HG03135 (cell line): Measurements from ENCODE around the gene DNAH17.
"Not testable (repeated sequence)": the region's sequence is repeated elsewhere in the genome, so short reads cannot be mapped to it uniquely, and the experiment has no call there.

ENCODE experiments used
- ATAC-seq: cut with Tn5 transposase; IDR thresholded peaks from one replicate; pipeline ENCODE4 v1.9.1; 2021; ENCODE audit warnings: mild to moderate bottlenecking, moderate library complexity; ENCODE audit not compliant: unreplicated experiment

DNAH17 gene

DNA sequence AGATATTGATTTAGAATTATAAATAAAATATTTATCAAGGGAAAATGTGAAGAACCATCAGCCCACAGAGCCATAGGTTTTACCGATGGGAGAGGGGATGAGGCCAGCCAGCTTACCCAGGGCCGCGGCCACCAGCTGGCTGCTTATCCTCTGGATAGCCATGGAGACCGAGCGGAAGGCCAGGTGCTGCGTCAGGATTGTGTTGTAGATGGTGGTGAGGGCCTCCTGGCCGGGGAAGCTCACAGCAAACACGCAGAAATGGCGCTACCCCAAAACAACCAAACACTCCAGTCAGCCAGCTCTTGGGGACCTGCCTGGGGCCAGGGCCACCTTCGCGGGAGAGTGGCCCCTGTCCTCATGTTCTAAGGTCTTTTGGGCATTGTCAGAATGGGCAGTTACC lies 97.8 kb downstream of the DNAH17 start:
- no peak for ATAC-seq

DNA sequence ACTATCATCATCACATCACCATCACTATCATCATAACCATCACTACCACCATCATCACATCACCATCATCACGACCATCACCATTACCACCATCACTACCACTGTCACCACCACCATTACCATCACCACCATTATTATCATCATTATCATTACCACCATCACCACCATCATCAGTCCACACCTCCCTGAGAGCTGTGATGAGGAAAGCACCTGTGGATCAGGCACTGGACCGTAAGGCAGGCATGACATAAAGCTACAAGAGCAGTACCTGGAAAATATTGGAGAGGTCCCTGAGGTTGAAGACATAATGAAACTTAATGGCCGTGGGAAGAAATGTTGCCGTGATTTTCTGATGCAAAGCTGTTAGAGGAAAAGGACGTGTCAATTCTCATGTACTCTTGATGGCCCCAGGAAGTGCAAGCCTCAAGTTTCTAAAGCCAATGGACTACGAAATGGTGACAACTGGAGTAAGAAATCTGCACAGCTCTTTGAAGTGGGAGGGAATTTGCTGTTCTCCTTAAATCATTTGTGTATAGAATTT lies 98.4 kb downstream of the DNAH17 start:
- ATAC-seq: no peak

DNA sequence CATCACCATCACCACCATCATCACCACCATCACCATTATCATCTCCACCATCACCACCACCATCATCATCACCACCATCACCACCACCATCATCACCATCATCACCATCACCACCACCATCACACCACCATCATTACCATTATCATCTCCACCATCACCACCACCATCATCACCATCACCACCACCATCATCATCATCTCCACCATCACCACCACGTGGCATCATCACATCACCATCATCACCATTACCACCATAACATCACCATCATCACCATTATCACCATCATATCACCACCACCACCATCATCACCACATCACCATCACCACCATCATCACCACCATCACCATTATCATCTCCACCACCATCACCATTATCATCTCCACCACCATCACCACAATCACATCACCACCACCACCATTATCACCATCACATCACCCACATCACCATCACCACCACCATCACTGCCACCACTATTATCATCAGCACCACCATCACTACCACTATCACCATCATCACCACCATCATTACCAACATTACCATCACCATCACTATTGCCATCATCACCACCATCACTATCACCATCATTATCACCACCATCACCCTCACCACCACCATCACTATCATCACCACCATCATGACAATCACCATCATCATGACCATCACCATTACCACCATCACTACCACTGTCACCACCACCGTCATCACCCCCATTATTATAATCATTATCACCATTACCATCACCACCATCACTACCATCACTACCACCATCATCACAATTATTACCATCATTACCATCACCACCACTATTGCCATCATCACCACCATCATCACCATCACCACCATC lies 99.1 kb downstream of the DNAH17 start:
- ATAC-seq: no peak

DNA sequence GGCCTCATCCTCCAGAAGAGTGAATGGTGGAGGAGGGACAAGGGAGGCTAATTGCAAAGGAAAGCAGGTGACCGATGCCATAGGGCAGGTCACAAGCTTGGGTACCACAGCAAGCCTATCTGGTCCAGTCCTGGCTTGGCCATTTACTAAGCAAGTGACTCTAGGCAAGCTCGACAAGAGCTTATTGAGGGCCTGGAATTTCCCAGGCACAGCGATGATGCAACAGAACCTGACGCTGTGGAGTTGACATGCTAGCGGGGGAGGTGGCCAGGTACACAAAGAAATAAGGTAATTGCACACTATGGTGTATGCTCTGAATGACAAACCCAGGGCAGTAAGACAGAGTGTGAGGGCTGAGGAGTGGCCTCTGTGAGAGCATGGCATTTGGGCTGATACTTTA lies 100.2 kb downstream of the DNAH17 start:
- no peak for ATAC-seq

DNA sequence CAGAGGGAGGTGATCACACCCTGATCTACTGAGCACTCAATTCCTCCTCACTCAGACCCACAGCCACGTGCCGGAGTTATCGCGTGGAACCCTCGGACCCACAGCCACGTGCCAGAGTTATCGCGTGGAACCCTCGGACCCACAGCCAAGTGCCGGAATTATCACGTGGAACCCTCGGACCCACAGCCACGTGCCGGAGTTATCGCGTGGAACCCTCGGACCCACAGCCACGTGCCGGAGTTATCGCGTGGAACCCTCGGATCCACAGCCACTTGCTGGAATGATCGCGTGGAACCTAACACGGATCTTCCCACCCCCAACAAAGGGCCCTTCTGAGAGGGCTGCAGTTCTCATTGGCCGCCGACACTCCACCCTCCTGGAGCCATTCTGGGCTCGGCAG lies 101.0 kb downstream of the DNAH17 start:
- ATAC-seq: no peak

DNA sequence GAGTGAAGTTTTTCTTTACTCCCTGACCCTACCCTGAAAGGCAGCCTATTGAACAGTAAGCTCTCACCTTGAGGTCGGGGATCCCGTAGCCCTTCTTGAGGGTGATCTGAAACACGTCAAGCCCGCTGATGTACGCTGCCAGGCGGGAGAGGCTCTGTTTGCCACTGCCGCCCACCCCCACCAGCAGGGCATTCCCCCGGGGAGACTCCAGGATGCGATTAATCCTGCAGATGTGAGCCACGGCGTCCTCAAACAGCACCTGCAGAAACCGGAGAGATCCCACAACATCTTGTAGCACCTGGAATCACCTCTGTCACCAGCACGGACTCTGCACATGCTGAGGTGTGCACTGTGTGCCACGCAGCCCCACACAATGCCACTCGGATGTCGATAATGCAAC lies 102.0 kb downstream of the DNAH17 start:
- ATAC-seq: peak; percentile 5

DNA sequence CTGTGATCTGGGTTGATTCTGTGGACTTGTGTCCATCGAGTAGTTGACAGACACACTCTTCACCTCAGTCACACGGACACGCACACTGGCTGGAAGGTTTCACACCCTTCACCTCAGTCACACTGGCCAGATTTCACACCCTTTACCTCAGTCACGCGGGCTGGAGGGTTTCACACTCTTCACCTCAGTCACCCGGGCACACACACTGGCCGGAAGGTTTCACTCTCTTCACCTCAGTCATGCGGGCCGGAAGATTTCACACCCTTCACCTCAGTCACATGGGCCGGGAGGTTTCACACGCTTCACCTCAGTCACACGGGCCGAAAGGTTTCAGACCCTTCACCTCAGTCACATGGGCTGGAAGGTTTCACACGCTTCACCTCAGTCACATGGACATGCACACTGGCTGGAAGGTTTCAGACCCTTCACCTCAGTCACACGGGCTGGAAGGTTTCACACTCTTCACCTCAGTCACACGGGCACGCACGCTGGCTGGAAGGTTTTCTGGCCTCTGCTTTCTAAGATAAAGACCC lies 102.5 kb downstream of the DNAH17 start:
- peak; percentile 58 for ATAC-seq

DNA sequence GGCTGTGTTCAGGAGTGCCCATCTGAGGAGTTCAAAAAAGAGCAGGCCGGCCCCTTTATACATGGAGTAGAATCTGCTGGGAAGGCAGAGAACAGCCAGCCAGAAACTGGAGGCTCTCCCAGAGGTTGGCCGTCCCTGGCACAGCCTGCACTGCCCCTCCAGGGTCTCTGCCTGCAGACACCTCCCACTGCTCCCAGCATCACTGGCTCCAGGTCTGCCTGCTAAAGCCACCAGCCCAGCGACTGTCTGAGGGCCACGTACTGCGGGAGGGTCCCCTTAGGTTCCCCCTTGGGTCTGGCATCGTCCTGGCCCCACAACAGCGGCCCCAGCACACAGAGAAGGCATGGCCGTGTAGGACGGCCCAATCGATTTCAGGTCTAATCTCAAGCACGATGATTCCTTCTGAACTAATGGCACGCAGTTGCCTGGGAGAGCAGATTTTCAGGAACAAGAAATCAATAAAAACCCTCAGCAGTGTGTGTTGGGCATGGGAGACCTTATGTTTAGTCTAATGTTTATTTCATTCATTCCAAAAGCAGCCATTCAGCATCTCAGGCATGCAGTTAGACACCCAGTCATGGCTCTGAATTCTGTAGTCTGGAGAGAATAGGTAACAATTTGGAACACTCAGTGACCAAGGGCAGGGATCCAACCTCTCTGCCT lies 103.1 kb downstream of the DNAH17 start:
- ATAC-seq: no peak

DNA sequence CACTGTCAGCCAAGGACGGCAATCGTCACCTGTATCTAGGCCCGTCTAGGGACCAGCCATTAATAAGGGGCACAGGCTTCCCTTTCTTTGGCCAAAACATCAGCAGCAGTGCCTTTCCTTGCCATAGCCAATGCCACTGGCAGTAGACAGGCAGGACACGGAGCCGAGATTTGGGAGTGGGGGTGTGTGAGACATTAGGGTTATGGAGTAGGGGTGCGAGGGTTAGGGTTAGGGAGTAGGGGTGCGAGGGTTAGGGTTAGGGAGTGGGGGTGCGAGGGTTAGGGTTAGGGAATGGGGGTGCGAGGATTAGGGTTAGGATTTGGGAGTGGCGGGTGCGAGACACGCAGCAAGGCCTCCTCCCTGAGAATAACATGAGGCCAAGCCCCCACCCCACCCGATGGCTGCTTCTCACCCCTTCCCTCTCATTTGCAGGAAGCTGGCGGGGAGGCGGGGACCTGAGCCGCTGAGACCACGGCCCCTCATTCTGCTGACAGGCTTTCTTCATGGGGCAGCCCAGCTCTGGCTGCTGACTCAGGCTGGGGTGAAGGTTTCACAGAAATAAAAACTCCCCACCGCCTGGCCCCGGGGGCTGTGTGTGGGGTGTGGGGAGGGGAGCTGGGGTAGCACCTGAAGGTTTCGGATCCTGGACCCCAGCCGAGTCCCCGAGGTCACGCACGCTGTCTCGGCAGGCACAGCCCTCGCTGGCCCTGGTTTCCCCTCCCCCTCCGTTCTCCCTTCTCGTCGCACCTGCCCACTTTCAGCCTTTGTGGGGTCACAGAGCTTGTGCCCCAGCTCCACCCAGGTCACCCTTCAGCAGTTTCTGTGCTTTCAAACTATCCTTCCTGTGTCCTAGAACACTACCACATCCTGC lies 104.9 kb downstream of the DNAH17 start:
- ATAC-seq: peak; percentile 33

DNA sequence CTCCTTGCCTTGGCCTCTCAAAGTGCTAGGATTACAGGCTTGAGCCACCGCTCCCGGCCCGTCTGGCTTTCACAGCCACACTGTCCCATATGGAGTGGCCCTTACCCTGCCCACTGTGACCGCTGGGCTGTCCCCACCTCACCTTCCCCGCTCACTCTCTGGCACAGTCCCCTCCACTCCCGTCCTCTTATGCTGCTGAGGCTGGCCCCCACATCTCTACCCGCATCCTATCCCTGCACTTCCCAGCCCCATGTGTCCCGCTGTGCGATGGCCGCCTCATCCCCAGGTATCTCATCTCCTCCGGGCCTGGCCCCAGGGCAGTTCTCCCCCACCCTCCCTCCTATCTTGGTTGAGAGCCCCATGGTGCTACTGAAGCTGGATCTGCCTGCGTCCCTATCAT lies 105.6 kb downstream of the DNAH17 start:
- no peak for ATAC-seq

DNA sequence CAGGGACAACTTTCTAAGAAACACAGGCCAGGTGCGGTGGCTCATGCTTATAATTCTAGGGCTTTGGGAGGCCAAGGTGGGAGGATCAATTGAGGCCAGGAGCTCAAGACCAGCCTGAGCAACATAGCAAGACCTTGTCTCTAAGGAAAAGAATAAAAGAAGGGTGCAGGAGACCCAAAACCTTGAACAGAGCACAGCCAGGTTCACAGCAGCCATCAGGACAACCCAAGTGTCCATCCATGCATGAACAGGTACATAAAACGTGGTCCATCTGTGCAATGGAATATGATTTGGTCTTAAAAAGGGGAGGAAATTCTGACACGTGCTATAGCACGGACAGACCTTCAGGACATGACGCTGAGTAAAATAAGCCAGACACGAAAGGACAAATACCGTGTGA lies 107.8 kb downstream of the DNAH17 start:
- ATAC-seq: no peak

DNA sequence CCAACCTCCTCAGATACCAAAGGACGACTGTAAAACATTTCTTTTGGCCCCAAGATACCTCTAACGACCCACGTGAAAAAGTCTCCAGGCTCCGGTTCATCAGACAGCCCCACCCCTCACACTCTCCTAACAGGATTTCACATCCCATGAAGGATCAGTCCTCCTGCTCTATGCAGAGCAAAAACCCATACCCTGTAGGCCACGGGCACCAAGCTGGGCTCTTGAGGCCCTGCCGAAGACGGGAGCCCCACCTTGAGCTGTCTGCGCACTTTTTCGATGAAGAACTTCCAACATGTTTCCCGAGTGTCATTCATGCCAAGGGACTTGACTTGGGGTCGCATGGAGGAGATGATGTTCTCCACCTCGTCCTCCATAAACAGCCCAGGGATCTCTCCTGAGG lies 108.8 kb downstream of the DNAH17 start:
- ATAC-seq: no peak

DNA sequence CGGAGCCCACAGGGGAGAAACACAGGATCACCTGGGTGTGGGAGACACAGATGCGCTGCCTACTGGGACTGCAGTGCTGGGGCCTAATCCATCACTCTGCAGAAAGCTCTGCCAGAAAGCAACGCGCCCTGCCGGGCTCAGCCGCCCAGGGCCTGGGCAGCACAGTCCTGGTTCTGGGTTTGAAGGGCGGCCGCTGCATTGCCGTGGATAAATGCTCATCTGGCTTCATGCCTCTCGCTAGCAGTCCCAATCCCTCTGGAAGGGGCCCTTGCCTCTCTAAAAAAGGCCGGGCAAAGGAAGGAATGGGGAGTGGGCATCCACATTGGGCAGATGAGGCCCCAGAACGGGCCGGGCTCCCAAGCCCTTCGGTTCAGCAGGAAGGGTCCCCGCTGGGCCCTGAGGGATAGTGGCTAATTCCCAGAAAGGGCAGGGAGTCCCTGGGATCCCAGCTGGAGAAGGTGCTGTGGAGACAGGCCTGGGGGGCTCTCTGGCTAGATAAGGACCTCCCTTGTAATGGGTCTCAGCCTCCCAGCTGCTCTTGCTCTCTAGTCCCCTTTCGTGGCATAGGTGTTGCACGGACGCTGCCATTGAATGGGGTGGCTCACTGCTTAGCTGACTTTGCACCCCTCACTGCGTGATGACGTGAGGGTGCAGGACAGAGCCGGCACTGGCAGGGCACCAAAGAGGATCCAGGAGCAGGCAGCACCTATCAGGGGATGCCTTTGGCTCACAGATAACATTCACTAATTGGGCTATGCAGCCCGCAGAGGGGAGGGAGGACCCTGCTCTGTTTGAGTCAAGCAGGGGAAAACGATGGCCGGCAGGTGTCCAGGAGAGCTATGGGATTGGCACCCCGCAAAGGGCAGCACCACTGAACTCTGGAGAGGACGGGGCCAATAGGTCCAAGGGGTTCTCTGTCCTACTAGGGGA lies 110.1 kb downstream of the DNAH17 start:
- ATAC-seq: no peak

DNA sequence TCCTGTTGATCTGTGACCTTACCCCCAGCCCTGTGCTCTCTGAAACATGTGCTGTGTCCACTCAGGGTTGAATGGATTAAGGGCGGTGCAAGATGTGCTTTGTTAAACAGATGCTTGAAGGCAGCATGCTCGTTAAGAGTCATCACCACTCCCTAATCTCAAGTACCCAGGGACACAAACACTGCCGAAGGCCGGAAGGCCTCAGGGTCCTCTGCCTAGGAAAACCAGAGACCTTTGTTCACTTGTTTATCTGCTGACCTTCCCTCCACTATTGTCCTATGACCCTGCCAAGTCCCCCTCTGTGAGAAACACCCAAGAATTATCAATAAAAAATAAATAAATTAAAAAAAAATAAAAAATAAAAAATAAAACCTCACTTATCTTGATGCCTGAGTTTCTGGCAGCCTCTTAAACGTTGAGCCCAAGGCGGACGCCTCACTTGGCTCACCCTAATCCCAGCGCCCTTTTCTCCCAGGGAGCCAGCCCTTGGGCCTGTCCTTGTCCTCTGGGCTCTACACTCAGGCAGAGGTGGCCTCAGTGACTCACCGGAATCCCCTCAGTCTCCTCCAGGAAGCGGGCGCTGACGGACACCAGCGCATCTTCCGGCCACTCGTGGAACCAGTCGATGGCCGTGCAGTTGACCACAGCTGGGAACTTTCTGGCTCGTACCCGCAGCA lies 110.9 kb downstream of the DNAH17 start:
- ATAC-seq: not testable (repeated sequence)

DNA sequence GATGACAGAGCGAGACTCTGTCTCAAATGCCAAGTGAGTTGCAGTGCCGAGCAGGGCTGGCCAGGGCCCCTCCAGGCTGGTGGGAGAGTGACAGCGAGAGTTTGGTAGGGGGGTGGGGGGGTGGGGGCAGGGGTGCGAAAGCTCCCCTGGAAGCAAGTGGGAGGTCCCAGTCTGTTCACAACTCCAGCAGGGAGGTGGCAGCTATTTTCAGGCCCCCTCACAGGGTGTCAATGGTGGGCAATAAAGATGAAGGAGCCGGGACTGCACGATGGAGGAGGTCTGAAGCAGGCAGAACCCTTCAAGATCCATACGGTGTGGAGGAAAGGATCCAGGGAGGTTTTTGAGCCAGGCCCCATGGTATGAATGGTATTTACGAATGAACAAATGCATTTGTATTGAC lies 115.0 kb downstream of the DNAH17 start:
- ATAC-seq: no peak

DNA sequence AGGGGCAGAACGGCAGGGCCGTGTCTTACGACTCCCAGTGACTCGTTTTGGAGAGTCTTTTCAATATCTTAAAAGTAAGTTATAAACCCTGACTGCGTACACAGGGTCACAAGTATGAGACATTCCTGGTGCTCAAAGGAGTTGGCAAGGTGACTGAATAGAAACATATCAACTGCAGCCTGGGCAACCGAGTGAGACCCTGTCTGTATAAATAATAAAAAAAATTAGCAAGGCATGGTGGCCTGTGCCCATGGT lies 115.5 kb downstream of the DNAH17 start:
- no peak for ATAC-seq

DNA sequence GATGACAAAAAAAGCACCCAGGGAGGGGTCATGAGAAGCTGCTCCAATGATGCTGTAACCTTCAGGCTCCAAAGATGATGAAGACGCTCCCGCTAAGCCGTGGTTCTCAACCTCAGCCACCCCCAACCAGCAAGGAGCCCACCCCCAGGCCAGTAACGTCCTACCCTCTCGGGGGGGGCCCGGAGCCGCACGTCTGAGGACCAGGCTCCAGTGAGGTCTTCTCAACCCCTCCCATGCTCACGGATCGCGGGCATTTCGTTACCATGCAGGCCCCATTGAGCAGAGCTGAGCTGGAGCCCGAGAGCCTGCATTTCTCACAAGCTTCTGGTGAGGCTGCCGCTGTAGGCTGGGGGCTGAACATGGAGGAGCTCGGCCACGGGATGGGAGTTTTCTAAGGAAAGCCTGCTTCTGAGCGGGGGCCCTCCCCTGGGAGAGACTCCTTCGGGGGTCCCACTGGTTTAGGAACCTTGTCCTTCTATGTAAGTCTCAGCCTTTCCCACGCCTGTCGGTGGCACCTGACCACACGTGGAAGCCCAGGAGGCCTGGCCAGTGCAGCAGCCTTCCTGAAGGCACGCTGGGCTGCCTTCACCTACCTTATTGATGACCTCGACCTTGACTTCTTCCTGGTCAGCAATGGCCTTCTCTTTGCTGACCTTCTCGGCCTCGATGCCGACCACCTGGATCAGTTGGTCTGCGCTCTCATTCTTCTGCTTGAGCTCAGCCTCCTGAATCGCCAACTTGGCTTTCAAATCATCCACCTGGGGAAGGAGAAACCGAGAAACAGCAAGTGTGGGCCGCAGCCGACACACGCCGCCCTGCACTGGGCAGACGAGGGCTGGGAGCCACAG lies 116.0 kb downstream of the DNAH17 start:
- ATAC-seq: no peak

DNA sequence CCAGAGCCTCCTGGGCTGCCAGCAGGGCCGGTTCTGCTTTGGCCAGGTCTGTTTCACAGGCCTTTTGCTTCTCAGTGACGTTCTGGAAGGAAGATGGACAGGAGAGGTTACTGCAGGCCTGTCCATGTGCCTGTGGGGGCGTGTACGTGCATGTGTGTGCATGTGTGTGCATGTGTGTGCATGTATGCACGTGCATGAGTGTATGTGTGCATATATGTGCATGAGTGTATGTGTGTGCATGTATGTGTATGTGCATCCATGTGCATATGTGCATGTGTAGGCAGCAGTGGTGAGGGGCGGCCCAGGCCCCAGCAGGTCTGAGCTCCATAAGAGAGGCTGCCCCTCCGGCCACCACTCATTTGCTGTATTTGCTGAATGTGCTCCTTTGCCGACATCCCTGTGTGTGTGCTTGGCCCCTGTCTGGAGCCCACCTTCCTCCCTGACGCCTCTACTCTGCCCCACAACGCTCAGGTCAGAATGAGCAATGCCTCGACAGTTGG lies 117.0 kb downstream of the DNAH17 start:
- no peak for ATAC-seq

DNA sequence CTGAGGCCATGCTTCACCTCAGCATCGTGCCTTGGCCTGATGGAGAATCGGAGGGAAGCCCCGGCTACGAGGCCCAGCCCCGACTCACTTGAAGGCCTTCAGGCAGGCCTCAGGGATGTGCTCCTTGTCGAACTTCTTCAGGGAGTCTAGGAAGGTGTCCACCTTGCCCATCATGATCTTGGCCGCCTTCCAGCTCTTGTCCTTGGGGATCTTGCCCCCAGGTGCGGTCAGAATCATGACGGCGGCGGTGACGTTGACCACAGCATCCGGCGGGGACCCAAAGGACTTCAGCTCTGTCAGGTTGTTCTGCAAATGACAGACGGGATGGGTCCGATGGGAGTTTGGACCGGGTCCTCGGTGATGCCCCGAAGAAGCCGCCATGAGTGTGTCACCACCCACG lies 117.5 kb downstream of the DNAH17 start:
- ATAC-seq: no peak
